Activated T-helper 2 cell treated with anti-CD3 and anti-CD28 coated beads, Interferon-gamma antibody, Interleukin-2, Interleukin-4, amounts not matched to agents 10 μg/mL and 5 μg/mL and 100 μg/mL, durations not matched to agents 14 hours and 24 hours and 36 hours (primary cell): Measurements from ENCODE around the gene IHH. TPM values are rescaled to one million over a fixed set of nuclear protein-coding genes. Genes with fewer than 3 reads are reported as not detected.

Source experiments
- DNase-seq: peaks from one replicate; pipeline ENCODE4 v3.0.0; 2021; ENCODE audit warnings: low spot score
- H3K27ac Mint-ChIP-seq: one replicate; pipeline ENCODE4 v1.8.0; 2021; ENCODE audit warnings: mixed read lengths
- H3K27me3 Mint-ChIP-seq: one replicate; pipeline ENCODE4 v1.8.0; 2021; ENCODE audit warnings: low read depth, mixed read lengths
- H3K36me3 Mint-ChIP-seq: one replicate; pipeline ENCODE4 v1.8.0; 2021; ENCODE audit warnings: low read depth, mixed read lengths
- H3K4me1 Mint-ChIP-seq: one replicate; pipeline ENCODE4 v1.8.0; 2021; ENCODE audit warnings: low read depth, mixed read lengths
- H3K4me3 Mint-ChIP-seq: one replicate; pipeline ENCODE4 v1.8.0; 2021; ENCODE audit warnings: low read depth, mild to moderate bottlenecking, moderate library complexity, mixed read lengths
- H3K9me3 Mint-ChIP-seq: one replicate; pipeline ENCODE4 v1.8.0; 2021; ENCODE audit warnings: mixed read lengths
- intact Hi-C: fragments of 100-400 bp; cut with micrococcal nuclease; formaldehyde crosslinking; loops from one replicate; pipeline ENCODE4 v1.15.1; 2023
- total RNA-seq: library from RNA; stranded (reverse); gene quantifications from 2 replicates; pipeline ENCODE4 v1.2.3, GENCODE V29; 2022

Gene IHH
- total RNA-seq, 1 donor from 2014 or later = not detected

DNA sequence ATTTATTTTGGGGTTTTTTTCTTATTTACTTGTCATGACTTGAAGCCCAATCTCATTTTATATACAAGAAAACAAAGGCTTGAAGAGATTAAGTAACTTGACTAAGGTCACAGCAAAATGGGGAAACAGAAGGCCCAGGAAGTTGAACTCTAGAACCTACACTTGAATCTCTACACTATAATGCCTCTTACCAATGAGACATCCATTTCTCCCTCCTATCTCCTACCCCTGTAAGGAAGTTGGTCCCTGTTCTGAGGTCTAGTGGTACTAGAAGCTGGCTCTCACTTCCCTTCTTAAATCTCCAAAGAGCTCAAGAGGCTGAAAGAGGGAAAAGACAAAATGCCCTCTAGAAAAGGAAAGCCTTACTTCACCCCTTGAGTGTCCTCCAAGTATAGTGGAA lies 25.5 kb upstream of the IHH start:
- Mint-ChIP-seq H3K4me3 (no peak overlapping the region), H3K36me3 (no peaks in the 10 kb centered on the region), H3K9me3 (no peaks in the 10 kb centered on the region), H3K27me3 (no peaks in the 10 kb centered on the region), H3K4me1 (peaks cover 7% of the 10 kb centered on the region), H3K27ac (no peak overlapping the region)
- no peak for DNase-seq
- intact Hi-C loops = no loop called here

DNA sequence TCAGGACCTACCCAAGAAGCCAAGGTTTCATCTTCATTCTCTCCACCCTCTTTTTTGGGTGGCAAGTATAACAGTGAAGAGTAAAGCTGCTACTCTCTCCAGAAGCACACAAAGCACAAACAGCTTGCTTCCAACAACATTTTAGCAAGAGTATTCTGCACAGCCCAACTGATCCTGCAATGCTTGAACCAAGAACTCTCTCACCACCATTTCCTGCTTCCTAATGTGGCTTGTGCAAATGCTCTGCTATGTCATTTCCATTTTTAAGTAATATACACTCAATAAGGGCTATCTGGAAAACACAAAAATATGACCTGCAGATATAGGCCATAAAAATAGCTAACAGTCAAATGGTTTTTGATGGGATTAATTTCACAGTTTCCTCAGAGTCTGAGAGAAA lies 24.1 kb upstream of the IHH start:
- Mint-ChIP-seq H3K27ac (no peak overlapping the region), H3K27me3 (no peaks in the 10 kb centered on the region), H3K9me3 (no peaks in the 10 kb centered on the region), H3K4me1 (peaks cover 7% of the 10 kb centered on the region), H3K36me3 (no peaks in the 10 kb centered on the region), H3K4me3 (no peak overlapping the region)
- DNase-seq = no peak
- intact Hi-C loops = no loop called here

DNA sequence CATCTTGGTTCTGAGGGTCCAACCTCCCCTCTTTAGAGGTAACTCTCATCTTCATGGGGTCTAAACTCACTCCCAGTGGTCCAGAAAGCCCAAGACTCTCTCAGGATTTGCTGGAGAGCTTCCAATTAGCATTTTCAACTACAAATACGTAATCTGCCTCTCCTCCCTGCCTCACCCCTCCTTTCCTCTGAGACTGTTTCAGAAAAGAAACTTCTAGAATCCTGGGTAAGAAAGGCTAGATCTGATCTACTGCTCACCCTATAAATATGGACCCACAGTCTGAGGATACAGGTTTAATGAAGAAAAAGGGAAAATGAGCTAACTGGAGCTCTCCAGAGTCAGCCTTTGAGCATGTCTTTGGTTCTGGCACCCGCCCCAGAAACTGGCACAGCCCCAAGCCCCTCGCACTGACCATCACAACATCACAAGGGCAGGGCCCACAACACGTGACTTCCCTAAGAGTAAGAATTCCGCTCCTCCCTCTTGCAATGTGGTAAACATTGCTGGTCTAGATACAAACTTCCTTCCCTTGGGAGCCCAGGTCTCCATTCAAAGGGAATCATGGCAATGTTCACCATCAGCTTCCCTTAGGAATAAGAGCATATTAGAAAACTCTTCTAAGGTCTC lies 21.7 kb upstream of the IHH start:
- Mint-ChIP-seq H3K4me3 (no peak overlapping the region), H3K9me3 (no peaks in the 10 kb centered on the region), H3K4me1 (peaks cover 7% of the 10 kb centered on the region), H3K27ac (no peak overlapping the region), H3K27me3 (no peaks in the 10 kb centered on the region), H3K36me3 (no peaks in the 10 kb centered on the region)
- intact Hi-C loops = no loop called here
- DNase-seq = no peak

DNA sequence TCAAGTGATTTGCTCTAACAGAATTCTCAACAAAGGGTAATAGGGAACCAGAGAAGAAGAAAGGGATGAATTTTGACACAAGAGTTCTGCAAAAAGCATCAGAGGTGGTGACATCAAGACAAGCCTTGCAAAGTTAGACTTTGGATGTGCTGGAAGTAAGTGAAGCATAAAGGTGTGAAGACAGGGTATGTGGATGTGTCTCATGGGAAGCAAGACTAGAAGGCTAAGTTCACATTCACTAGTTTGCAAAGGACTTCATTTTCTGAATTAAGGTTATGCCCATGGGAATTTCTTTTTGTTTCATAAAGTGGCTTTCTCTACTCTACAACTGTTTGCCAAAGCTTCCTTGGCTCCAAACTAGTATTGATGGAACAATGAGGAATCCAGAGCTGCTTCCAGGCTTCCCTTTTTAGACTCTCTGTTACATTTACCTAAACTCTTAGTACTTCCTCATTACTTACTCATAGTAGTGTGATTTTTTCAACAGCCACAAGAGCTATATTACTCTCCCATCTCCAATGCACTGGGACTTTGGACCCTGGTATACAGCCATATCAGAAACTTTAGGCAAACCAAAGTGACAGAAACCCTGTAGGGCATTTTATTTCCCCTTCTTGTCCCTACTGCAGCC lies 21.1 kb upstream of the IHH start:
- DNase-seq = no peak
- H3K9me3 Mint-ChIP-seq = no peaks in the 10 kb centered on the region
- no peaks in the 10 kb centered on the region for H3K36me3 Mint-ChIP-seq
- intact Hi-C loops = no loop called here
- no peaks in the 10 kb centered on the region for H3K27me3 Mint-ChIP-seq
- H3K27ac Mint-ChIP-seq = no peak overlapping the region
- no peak overlapping the region for H3K4me3 Mint-ChIP-seq
- H3K4me1 Mint-ChIP-seq = peaks cover 7% of the 10 kb centered on the region

DNA sequence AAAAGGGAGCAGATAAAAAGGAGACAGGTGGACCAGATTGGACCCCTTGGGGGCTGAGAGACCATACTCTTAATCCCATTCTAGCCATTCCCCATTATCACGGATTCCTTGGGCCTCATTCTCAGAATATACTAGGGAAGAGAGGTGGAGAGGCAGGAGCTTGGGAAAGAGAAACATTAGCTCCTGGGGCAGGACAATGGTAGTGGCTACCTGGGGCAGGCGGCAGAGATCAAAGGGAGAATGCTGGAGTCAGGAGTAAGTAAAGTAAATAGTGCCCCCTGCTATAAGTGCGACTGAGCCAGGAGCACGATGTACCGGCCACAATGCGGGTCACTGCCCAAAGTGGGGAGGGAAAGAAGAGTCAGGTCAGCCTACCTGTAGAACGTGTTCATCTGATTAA lies 20.4 kb upstream of the IHH start:
- no peak overlapping the region for H3K27ac Mint-ChIP-seq
- H3K4me1 Mint-ChIP-seq = peaks cover 7% of the 10 kb centered on the region
- no peaks in the 10 kb centered on the region for H3K36me3 Mint-ChIP-seq
- intact Hi-C loops = no loop called here
- no peak for DNase-seq
- H3K4me3 Mint-ChIP-seq = no peak overlapping the region
- no peaks in the 10 kb centered on the region for H3K27me3 Mint-ChIP-seq
- H3K9me3 Mint-ChIP-seq = no peaks in the 10 kb centered on the region

DNA sequence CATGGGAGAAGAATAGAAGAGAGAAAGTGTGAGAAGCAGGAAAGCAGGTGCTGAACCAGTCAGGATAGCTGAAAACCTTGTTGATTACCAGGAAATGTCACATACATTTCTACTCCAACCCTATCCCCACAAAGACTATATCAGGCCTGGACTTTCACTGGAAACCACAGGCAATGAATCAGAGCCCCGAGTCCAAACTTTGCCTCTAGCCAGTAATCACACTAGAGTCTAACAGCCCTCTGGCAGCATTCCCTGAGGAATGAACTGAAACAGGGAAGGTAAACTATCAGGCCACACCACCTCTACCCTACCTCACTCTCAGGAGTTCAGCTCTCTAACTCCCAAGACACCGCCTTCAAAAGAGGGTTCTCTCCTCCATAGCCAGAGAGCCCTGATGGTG lies 18.7 kb upstream of the IHH start:
- H3K4me3 Mint-ChIP-seq = no peak overlapping the region
- no peak for DNase-seq
- H3K36me3 Mint-ChIP-seq = no peaks in the 10 kb centered on the region
- no peak overlapping the region for H3K27ac Mint-ChIP-seq
- H3K4me1 Mint-ChIP-seq = no peaks in the 10 kb centered on the region
- no peaks in the 10 kb centered on the region for H3K9me3 Mint-ChIP-seq
- intact Hi-C loops = no loop called here
- H3K27me3 Mint-ChIP-seq = no peaks in the 10 kb centered on the region

DNA sequence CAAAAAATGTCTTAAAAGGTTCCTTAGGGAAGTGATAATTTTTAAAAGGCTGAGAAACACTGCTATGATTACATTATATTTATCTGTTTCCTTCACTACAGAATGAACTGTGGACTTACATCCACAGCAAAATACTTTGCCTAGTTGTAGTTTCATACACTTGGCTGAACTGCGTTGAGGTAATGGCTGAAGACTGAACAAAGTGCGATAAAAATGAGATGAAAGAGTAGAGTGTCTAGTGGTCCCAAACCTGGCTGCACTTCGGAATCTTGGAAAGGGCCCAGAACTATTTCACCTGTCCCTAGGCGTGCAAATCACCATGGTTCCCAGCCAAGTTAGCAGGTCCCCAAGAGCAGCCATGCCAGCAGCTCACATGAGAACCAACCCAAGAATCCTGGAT lies 18.2 kb upstream of the IHH start:
- no peak overlapping the region for H3K4me3 Mint-ChIP-seq
- H3K36me3 Mint-ChIP-seq = no peaks in the 10 kb centered on the region
- H3K27me3 Mint-ChIP-seq = no peaks in the 10 kb centered on the region
- no peak overlapping the region for H3K27ac Mint-ChIP-seq
- intact Hi-C loops = no loop called here
- no peak for DNase-seq
- no peaks in the 10 kb centered on the region for H3K9me3 Mint-ChIP-seq
- no peaks in the 10 kb centered on the region for H3K4me1 Mint-ChIP-seq

DNA sequence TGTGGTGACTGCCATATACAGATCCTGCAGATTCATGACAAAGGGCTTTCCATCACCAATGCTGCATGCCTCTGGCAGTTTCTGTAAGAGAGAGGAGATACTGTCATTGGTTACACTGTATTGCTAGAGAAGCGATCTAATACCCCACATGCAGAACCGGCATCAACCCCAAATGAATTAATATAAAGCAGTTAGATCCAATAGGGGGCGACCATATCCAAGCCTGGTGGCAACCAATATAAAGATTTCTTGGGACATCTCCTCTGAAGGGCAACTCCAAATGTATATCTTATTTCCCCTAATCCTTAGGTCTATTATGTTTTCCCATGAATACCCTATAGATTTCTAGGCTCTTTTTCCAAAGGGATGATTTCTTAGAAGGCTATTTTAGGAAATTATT lies 17.4 kb upstream of the IHH start:
- no peak for DNase-seq
- no peaks in the 10 kb centered on the region for H3K9me3 Mint-ChIP-seq
- H3K27me3 Mint-ChIP-seq = no peaks in the 10 kb centered on the region
- H3K4me3 Mint-ChIP-seq = no peak overlapping the region
- H3K4me1 Mint-ChIP-seq = no peaks in the 10 kb centered on the region
- H3K27ac Mint-ChIP-seq = no peak overlapping the region
- H3K36me3 Mint-ChIP-seq = no peaks in the 10 kb centered on the region
- intact Hi-C loops = no loop called here

DNA sequence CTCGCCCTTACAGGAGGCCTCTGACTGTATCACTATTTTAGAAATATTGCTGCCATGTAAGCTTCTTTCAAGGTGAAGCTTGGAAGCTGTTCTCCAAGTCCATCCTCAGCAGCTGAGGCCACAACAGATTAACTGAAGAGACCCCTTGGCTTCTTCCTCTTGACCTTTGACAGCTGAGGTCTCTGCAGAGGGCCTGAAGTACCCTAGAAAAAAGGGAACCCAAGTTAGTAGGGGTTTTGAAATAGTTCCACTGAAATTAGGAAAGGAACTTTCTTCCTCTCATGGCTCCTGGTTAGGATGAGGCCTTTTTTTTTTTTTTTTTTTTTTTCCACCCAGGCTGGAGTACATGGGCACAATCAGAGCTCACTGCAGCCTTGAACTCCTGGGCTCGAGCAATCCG lies 15.5 kb upstream of the IHH start:
- H3K4me3 Mint-ChIP-seq = no peak overlapping the region
- H3K36me3 Mint-ChIP-seq = no peaks in the 10 kb centered on the region
- H3K4me1 Mint-ChIP-seq = no peaks in the 10 kb centered on the region
- H3K27me3 Mint-ChIP-seq = no peaks in the 10 kb centered on the region
- no peaks in the 10 kb centered on the region for H3K9me3 Mint-ChIP-seq
- intact Hi-C loops = no loop called here
- DNase-seq = no peak
- no peak overlapping the region for H3K27ac Mint-ChIP-seq

DNA sequence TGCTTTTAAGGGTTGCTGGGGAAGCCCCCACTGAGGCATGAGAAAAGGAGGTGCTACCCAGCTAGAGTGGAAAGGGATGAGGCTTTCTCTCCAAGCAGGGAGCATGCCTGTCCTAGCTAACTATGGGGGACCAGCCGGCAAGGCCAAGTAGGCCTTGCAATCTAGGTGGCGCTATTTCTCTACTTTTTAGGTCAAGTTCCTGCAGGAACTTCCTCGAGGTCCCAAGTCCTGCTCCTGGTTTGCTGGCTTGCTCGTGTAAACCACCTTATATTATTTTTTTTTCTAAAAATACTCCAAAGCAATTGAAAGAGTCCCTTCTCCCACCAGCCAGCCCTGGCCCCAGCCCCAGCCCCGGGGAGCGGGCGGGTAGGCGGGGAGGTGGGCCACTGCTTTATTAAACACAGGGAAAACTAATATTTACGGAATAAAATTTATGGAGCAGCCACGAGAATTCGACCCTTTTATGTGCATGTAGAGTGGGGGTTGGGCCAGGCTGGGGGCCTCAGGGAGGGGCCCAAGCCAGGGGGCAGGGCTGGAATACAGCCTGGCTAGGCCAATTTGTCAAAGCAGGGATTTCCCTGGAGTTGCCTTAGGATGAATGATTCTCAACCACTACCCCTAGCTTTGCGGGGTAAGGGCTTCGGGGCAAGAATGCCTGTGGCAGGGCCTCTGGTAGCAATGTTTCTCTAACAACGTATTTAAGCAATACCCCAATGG lies 12.8 kb upstream of the IHH start:
- Mint-ChIP-seq H3K36me3 (no peaks in the 10 kb centered on the region), H3K9me3 (no peaks in the 10 kb centered on the region), H3K4me1 (no peaks in the 10 kb centered on the region), H3K27ac (no peak overlapping the region), H3K27me3 (no peaks in the 10 kb centered on the region), H3K4me3 (no peak overlapping the region)
- intact Hi-C loops = loop anchor here (2.0 to 5.0 kb wide), 2 partner anchors 45 to 79 kb away; no protein-coding TSS in a partner anchor
- no peak for DNase-seq

DNA sequence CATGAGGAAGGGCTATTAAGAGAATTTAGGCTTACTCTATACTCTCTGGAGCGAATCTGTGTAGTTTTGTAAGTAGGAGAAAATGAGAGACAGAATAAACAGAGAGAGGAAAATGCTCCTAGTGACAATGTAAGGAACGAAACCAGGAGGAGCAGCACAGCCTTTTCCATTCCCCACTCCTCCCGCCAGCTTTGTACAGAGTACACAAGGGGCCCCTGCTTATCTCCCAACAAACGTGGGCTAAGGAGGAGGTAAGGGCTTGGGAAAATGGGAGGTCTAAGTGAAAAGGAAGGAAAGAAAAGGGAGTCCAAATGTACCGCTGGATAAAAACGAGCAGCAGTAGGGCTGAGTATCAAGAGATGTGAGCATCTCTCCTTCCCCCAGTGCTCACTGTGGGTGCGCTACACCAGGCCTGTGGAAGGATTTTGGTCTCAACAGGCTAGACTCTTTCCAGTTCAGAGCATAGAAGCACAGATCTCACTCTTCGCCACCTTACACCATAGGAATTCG lies 12.1 kb upstream of the IHH start:
- no peaks in the 10 kb centered on the region for H3K36me3 Mint-ChIP-seq
- H3K4me3 Mint-ChIP-seq = no peak overlapping the region
- DNase-seq = no peak
- H3K9me3 Mint-ChIP-seq = no peaks in the 10 kb centered on the region
- H3K27me3 Mint-ChIP-seq = no peaks in the 10 kb centered on the region
- H3K27ac Mint-ChIP-seq = no peak overlapping the region
- no peaks in the 10 kb centered on the region for H3K4me1 Mint-ChIP-seq
- intact Hi-C loops = loop anchor here (2.0 to 5.0 kb wide), 2 partner anchors 46 to 80 kb away; no protein-coding TSS in a partner anchor

DNA sequence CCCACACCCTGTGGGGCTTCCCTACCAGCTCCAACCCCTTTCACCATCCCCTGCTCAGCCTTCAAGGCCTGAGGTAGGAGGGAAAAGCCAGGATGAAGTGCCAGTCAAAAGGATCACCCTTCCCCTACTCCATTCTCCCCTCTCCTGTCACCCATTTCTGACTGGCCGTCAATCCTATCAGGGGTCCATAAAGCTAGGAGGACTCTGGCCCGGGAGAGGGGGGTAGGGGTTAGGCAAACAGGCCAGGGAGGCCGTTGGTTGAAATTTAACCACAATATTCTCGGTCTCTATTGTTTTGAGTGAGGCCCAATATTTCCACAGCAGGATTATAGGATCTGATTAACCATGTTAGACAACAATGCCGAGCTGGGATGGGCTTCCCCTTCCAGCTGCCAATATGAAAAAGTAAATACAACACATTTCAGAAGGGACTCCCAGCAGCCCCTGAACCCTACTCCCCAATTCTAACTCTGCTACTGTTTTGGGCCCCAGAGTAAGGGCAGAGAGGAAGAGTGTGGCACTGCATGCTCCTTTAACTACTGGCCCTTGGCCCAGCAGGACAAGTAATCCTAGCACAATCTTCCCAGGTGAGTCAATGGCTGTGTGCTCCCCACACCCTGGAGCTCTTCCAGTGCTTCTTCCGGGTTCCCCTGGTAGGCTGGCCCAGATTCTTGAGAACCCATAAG lies 10.6 kb upstream of the IHH start:
- no peak overlapping the region for H3K27ac Mint-ChIP-seq
- H3K4me3 Mint-ChIP-seq = no peak overlapping the region
- intact Hi-C loops = loop anchor here (5.0 kb wide), 1 partner anchor 81 kb away; no protein-coding TSS in a partner anchor
- H3K9me3 Mint-ChIP-seq = no peaks in the 10 kb centered on the region
- H3K4me1 Mint-ChIP-seq = no peaks in the 10 kb centered on the region
- H3K36me3 Mint-ChIP-seq = no peaks in the 10 kb centered on the region
- H3K27me3 Mint-ChIP-seq = no peaks in the 10 kb centered on the region
- no peak for DNase-seq

DNA sequence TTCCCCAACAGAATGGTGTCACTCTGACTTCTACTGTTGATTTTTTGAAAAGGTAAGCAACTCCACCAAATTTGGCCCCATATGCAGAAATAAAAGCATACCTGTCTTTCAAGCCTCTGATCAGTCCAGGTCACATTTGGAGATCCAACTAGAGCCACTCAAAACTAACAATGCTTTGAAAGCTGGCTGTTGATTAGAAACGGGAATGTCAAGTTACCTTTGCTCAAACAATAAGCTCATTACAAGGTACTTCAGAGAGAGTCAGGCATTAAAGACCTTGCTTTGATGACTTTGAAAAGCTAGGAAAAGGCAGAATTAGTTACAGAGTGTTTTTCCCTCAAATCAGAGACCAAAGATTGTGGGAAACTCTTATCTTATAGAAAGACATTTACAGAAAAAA lies 4.8 kb upstream of the IHH start:
- Mint-ChIP-seq H3K27ac (no peak overlapping the region), H3K9me3 (no peaks in the 10 kb centered on the region), H3K4me1 (peaks cover 2% of the 10 kb centered on the region), H3K36me3 (no peaks in the 10 kb centered on the region), H3K27me3 (peaks cover 40% of the 10 kb centered on the region), H3K4me3 (no peak overlapping the region)
- intact Hi-C loops = no loop called here
- DNase-seq = no peak
